Activated CD4-positive, alpha-beta memory T cell treated with anti-CD3 and anti-CD28 coated beads for 36 hours (primary cell): ENCODE data around the gene HOXC12. TPM values are rescaled to one million over a fixed set of nuclear protein-coding genes. Genes with fewer than 3 reads are reported as not detected.

Source experiments
- CTCF ChIA-PET: fragments of 350-600 bp; sonication (Branson Sonifier 250); formaldehyde crosslinking; loops from one replicate; lab custom pipeline; 2021; ENCODE audit warnings: antibody characterized with exemption, inconsistent platforms; lab: Charles Lee
- POLR2A ChIA-PET: fragments of 350-600 bp; sonication (Branson Sonifier 250); formaldehyde crosslinking; loops from one replicate; lab custom pipeline; 2021; ENCODE audit warnings: antibody characterized with exemption; lab: Charles Lee
- DNase-seq: peaks from one replicate; pipeline ENCODE4 v3.0.0-alpha.2; 2020
- H3K27ac Mint-ChIP-seq: one replicate; pipeline ENCODE4 v1.8.0; 2021; ENCODE audit warnings: mixed read lengths
- H3K27me3 Mint-ChIP-seq: one replicate; pipeline ENCODE4 v1.8.0; 2021; ENCODE audit warnings: mixed read lengths
- H3K36me3 Mint-ChIP-seq: one replicate; pipeline ENCODE4 v1.8.0; 2021; ENCODE audit warnings: mixed read lengths
- H3K4me1 Mint-ChIP-seq: one replicate; pipeline ENCODE4 v1.8.0; 2021; ENCODE audit warnings: low read depth, mixed read lengths
- H3K4me3 Mint-ChIP-seq: one replicate; pipeline ENCODE4 v1.8.0; 2021; ENCODE audit warnings: mild to moderate bottlenecking, mixed read lengths
- H3K9me3 Mint-ChIP-seq: one replicate; pipeline ENCODE4 v1.8.0; 2021; ENCODE audit warnings: mixed read lengths
- intact Hi-C: fragments of 100-400 bp; cut with micrococcal nuclease; formaldehyde crosslinking; loops from one replicate; pipeline ENCODE4 v1.15.1; 2023
- total RNA-seq, 2 experiments: library from RNA; stranded (reverse); gene quantifications; one replicate each; pipeline ENCODE4 v1.2.3, GENCODE V29; 2021

HOXC12 gene
- total RNA-seq, 2 experiments from 2014 or later = not detected

DNA sequence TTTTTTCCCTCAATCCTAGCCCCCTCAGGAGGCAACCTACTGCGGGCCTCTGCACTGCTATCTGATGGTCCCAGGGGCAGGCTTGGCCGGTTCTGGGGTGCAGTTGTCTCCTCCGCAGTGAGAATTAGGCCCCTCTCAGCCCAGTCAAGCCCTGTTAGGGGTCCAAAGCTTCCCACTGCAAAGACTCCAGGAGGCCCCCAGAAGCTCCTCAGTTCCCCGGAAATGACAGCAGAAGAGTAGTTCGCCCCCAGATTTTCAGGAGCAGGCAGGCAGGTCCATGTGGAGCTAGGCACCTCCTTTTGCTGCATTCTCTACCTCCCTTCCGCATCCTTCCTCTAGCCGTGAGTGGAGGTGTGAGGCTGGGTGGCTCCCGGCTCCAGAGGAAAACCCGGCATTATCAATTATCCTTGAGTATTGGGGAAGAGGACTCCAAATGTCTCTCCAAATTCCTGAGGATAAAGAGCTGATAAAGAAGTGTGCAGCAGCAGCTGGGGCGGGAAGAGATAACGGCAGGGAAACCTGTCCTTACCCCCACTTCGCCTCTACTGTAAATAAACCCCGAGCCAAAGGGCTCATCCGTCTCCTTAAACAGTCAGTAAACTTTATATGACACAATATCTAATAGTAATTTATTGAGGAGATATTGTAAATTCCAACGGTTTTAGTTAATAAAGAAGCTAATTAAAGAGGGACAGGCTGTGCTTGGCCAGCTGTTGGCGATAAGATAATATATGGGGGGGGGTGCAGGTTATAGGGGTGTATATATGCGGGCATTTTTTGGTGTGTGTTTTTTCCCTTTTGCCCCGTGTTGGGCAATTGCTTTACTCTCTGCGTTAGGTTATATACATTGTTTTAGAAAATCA, 641 bp upstream of the HOXC12 start:
- Mint-ChIP-seq H3K36me3 (peaks cover 3% of the 10 kb centered on the region), H3K9me3 (no peaks in the 10 kb centered on the region), H3K27ac (peak overlapping the region; percentile 2), H3K4me3 (peak overlapping the region; percentile 20), H3K4me1 (peaks cover 19% of the 10 kb centered on the region), H3K27me3 (peaks cover 86% of the 10 kb centered on the region)
- DNase-seq = no peak
- POLR2A ChIA-PET = interaction anchor here (0.7 kb wide), 1 partner anchor 9 kb away, joined by 3 read pairs; no protein-coding TSS in a partner anchor
- intact Hi-C loops = loop anchor here (5.0 kb wide), 2 partner anchors 33 to 98 kb away; partner anchors contain the start of genes HOXC10 and HOXC4
- CTCF ChIA-PET = interaction anchor here (1.0 kb wide), 1 partner anchor 13 kb away, joined by 3 read pairs; no protein-coding TSS in a partner anchor

DNA sequence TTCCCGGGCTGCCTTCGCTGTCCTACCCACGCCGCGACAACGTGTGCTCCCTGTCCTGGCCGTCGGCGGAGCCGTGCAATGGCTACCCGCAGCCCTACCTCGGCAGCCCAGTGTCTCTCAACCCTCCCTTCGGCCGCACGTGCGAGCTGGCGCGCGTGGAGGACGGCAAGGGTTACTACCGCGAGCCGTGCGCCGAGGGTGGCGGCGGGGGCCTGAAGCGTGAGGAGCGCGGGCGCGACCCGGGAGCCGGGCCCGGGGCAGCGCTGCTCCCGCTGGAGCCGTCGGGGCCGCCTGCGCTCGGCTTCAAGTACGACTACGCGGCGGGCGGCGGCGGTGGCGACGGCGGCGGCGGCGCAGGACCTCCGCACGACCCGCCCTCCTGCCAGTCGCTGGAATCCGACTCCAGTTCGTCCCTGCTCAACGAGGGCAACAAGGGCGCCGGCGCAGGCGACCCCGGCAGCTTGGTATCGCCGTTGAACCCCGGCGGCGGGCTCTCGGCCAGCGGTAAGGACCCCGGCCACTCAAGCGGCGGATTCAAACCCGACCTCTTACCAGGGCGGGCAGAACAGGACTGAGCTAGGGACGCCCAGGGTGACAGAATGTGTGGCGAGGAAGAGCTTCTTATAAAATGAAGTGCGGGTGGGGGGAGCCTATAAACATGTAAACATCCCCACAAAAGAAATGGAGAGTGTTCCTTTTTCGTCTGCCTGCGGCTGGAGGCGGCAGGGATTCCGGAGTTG, 503 bp downstream of the HOXC12 start:
- Mint-ChIP-seq H3K27me3 (peaks cover 86% of the 10 kb centered on the region), H3K4me1 (peaks cover 19% of the 10 kb centered on the region), H3K4me3 (no peak overlapping the region), H3K36me3 (peaks cover 3% of the 10 kb centered on the region), H3K9me3 (no peaks in the 10 kb centered on the region), H3K27ac (no peak overlapping the region)
- intact Hi-C loops = no loop called here
- DNase-seq = no peak
- CTCF ChIA-PET = no interaction called here
- POLR2A ChIA-PET = no interaction called here

DNA sequence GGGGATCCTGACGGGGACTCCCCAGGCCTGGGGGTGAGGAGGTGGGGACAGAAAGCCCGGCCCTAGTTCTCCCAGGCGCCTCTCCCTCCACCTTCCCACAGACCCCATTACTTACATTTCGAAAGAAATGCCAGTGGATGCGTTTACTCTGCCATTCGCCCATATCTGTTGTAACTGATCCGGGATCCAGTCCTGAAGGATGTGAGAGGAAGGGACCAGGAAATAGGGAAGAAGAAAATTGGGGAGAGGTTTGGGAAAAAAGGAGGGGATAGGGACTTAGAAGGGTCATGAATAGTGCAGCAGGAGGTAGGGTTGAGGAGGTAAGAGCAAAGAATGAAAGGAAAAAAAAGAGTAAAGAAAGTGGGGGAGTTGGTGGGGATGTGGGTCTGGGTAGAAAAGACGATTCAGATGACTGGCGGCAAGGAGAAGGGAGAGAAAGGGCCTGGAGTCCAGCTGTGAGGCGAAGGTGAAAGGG, 1.1 kb downstream of the HOXC12 start:
- Mint-ChIP-seq H3K36me3 (peaks cover 3% of the 10 kb centered on the region), H3K27me3 (peaks cover 84% of the 10 kb centered on the region), H3K9me3 (no peaks in the 10 kb centered on the region), H3K4me1 (peaks cover 20% of the 10 kb centered on the region), H3K27ac (no peak overlapping the region), H3K4me3 (no peak overlapping the region)
- intact Hi-C loops = loop anchor here (2.0 kb wide), 1 partner anchor 15 kb away; no protein-coding TSS in a partner anchor
- DNase-seq = no peak
- POLR2A ChIA-PET = no interaction called here
- CTCF ChIA-PET = no interaction called here

- no peak for DNase-seq
- Mint-ChIP-seq H3K9me3 (no peaks in the 10 kb centered on the region), H3K36me3 (peaks cover 3% of the 10 kb centered on the region), H3K27me3 (peaks cover 80% of the 10 kb centered on the region), H3K27ac (no peak overlapping the region), H3K4me1 (peaks cover 20% of the 10 kb centered on the region), H3K4me3 (no peak overlapping the region)
- CTCF ChIA-PET = no interaction called here
- POLR2A ChIA-PET = no interaction called here
- intact Hi-C loops = loop anchor here (2.0 kb wide), 1 partner anchor 14 kb away; no protein-coding TSS in a partner anchor
Observed at GRCh38 chr12:53956251-53956887, 1.7 kb downstream of the HOXC12 start.

DNA sequence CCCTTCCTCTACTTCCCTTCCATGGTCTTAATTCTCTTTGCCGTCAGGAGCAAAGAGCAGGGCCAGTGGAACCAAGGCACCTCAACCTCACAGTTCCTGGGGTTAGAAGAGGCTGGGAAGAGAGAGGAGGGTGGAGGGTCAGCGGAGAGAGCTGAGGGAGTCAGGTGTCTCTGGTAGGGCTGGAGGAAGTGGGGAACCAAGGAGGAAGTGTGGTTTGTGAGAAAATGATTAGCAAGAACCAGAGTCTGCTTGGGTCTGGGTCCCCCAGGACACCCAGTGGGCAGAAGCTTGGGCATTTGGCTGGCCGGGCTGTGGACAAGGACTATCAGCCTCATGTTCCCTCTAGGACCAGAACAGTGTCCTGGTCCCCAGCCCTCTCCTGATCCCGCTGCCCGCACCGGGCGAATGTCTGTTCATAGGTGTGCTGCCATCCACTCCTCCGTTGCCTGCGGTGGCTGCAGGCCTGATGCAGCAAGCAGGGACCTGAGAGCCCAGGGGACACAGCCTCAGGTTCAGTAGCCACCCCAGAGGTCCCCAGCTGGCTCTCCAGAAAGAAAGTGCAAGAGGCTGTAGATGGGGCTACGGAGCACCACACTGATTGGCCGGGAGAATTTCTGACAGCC, 2.3 kb downstream of the HOXC12 start:
- H3K36me3 Mint-ChIP-seq = peaks cover 3% of the 10 kb centered on the region
- no peaks in the 10 kb centered on the region for H3K9me3 Mint-ChIP-seq
- CTCF ChIA-PET = no interaction called here
- H3K27me3 Mint-ChIP-seq = peaks cover 79% of the 10 kb centered on the region
- no peak for DNase-seq
- H3K4me1 Mint-ChIP-seq = peaks cover 21% of the 10 kb centered on the region
- no peak overlapping the region for H3K4me3 Mint-ChIP-seq
- H3K27ac Mint-ChIP-seq = no peak overlapping the region
- intact Hi-C loops = loop anchor here (2.0 kb wide), 1 partner anchor 14 kb away; no protein-coding TSS in a partner anchor
- POLR2A ChIA-PET = no interaction called here

- ChIA-PET POLR2A (no interaction called here), CTCF (interaction anchor here (1.0 to 1.1 kb wide), 2 partner anchors 49 to 243 kb away, joined by 3 to 4 read pairs; no protein-coding TSS in a partner anchor)
- Mint-ChIP-seq H3K9me3 (no peaks in the 10 kb centered on the region), H3K4me3 (no peak overlapping the region), H3K27me3 (peaks cover 77% of the 10 kb centered on the region), H3K27ac (no peak overlapping the region), H3K36me3 (peaks cover 3% of the 10 kb centered on the region), H3K4me1 (peaks cover 20% of the 10 kb centered on the region)
- intact Hi-C loops = no loop called here
- no peak for DNase-seq
Observed at GRCh38 chr12:53958128-53958527, 3.4 kb downstream of the HOXC12 start.

DNA sequence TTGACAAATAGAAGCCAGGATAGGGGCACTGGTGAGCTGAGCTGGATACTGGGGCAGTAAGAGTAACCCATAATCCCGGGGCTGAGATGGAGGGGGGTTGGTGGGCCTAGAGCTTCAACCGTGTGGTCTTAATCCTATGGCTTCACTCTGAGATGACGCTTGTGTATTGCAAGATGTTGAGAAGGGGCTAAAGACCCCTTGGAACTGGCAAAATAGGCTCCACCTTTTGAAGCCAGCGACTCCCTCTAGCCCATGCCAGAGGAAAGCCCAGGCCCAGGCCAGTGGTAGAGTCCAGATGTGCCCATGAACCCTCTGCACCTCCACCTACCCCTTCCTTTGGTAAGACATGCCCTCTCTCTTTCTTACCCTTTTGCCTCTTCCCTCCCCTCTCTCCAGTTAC, 4.6 kb downstream of the HOXC12 start:
- ChIA-PET POLR2A (no interaction called here), CTCF (interaction anchor here (0.9 to 1.8 kb wide), 4 partner anchors 25 to 202 kb away, joined by 3 to 5 read pairs (median 3); partner anchors contain the start of gene HOXC10)
- H3K36me3 Mint-ChIP-seq = no peaks in the 10 kb centered on the region
- no peak for DNase-seq
- peaks cover 76% of the 10 kb centered on the region for H3K27me3 Mint-ChIP-seq
- peaks cover 26% of the 10 kb centered on the region for H3K4me1 Mint-ChIP-seq
- H3K27ac Mint-ChIP-seq = no peak overlapping the region
- intact Hi-C loops = no loop called here
- no peaks in the 10 kb centered on the region for H3K9me3 Mint-ChIP-seq
- no peak overlapping the region for H3K4me3 Mint-ChIP-seq

DNA sequence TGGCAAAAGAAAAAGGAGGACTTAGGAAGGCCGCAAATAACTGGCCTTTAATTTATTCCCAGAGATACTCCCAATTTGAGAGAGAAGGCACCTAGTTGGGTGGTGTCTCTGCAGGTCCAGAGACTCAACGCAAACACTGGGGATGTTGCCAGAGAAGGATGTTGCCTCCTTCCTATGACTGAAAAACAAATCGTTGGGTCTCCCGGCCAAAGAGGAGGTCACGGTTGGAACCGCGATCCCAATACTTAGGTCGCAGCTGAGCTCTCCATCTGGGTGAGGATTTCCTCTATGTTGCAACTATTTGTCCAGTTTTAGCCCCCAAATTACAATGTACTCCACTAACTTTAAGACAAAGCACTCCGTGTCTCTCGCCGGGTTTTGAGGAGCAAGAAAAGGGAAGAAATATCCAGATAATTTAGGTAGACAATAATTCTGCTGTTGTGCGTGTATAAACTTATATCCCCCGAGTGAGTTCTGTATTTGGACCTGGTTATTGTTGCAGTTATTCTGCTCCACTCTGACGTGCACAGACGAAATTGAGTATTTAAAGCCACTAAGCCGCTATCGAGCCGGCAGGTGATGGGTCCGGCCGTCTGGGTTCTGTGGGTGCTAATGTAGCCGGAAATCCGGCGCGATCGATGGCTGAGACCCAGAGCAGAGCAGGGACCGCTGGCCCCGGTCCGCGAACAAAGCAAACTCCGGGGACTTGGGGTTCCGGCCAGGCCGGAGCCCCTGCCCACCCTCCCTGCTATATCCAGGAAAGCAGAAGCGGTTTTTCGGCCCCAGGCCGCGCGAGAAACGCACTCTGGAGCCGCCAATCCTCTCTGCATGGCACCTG, 5.7 kb downstream of the HOXC12 start:
- ChIA-PET POLR2A (no interaction called here), CTCF (interaction anchor here (1.2 to 1.8 kb wide), 2 partner anchors 28 to 203 kb away, joined by 3 to 5 read pairs; no protein-coding TSS in a partner anchor)
- intact Hi-C loops = no loop called here
- Mint-ChIP-seq H3K9me3 (no peaks in the 10 kb centered on the region), H3K27ac (no peak overlapping the region), H3K4me3 (peak overlapping the region; percentile 28), H3K27me3 (peaks cover 79% of the 10 kb centered on the region), H3K36me3 (no peaks in the 10 kb centered on the region), H3K4me1 (peaks cover 34% of the 10 kb centered on the region)
- no peak for DNase-seq

DNA sequence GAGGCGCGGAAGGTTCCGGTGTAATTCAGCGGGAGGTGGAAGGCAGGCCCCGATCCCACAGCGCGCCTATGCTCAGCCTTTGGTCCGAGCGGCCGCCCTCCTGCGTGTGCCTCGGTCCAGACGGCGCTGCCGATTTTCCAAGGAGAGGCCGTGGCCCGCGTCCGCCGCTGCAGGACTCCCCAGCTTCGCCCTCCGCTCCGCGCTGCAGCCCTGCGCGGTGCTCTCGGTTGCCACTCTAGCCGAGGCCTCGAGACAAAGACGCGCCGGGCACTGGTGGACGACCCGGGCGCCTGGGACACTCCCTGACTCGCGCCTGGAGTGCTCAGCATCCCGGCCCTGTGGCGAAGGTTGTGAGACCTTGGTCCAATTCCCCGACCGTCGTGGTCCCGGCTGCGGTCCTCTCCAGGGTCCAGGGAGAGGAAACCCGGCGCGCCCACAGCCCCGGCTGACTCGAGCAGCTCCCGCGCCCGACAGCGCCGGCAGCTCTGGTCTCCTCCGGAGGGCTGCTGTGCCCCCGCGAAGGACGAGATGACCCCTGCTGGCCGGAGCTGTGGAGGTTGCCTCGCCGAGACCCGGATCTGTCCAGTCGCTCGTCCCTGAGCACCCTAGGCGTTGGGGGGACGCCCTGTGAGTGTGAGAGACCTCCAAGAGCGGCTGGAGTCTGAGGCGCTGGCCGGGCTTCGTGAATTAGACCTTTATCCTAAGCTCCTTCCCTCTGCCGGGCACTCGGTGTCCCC, 6.5 kb downstream of the HOXC12 start:
- intact Hi-C loops = no loop called here
- ChIA-PET POLR2A (no interaction called here), CTCF (interaction anchor here (1.2 kb wide), 1 partner anchor 27 kb away, joined by 3 read pairs; no protein-coding TSS in a partner anchor)
- Mint-ChIP-seq H3K27ac (no peak overlapping the region), H3K9me3 (no peaks in the 10 kb centered on the region), H3K36me3 (no peaks in the 10 kb centered on the region), H3K4me1 (peaks cover 36% of the 10 kb centered on the region), H3K27me3 (peaks cover 78% of the 10 kb centered on the region), H3K4me3 (no peak overlapping the region)
- no peak for DNase-seq

GRCh38 chr12:53963005-53963404, 8.3 kb downstream of the HOXC12 start:
- no peaks in the 10 kb centered on the region for H3K9me3 Mint-ChIP-seq
- peaks cover 36% of the 10 kb centered on the region for H3K4me1 Mint-ChIP-seq
- ChIA-PET POLR2A (interaction anchor here (0.5 to 1.0 kb wide), 2 partner anchors 9 to 257 kb away, joined by 3 to 5 read pairs; no protein-coding TSS in a partner anchor), CTCF (interaction anchor here (1.0 kb wide), 1 partner anchor 238 kb away, joined by 5 read pairs; no protein-coding TSS in a partner anchor)
- H3K4me3 Mint-ChIP-seq = no peak overlapping the region
- intact Hi-C loops = no loop called here
- peaks cover 80% of the 10 kb centered on the region for H3K27me3 Mint-ChIP-seq
- no peak for DNase-seq
- no peak overlapping the region for H3K27ac Mint-ChIP-seq
- no peaks in the 10 kb centered on the region for H3K36me3 Mint-ChIP-seq
